Endothelial cell of umbilical vein (primary cell): ENCODE data around the gene HERPUD1. TPM values are rescaled to one million over a fixed set of nuclear protein-coding genes. Genes with fewer than 3 reads are reported as not detected.

Experiments used
- BruUV-seq: library from RNA; stranded (reverse); fragments of 400-500 nt; replicated peaks from 2 replicates; lab custom pipeline; 2021; lab: Mats Ljungman, UMichigan
- CTCF ChIA-PET: fragments of 300-600, 350-600 bp; sonication (Branson Sonifier 250); formaldehyde crosslinking; loops from one replicate; lab custom pipeline; 2021; ENCODE audit warnings: antibody characterized with exemption, inconsistent platforms; lab: Charles Lee
- POLR2A ChIA-PET: fragments of 300-600, 350-600 bp; sonication (Branson Sonifier 250); formaldehyde crosslinking; loops from one replicate; lab custom pipeline; 2021; ENCODE audit warnings: antibody characterized with exemption, inconsistent platforms; lab: Charles Lee
- DNase-seq: peaks from one replicate; pipeline ENCODE4 v3.0.0-alpha.2; 2011; ENCODE audit warnings: low read depth, low spot score
- FAIRE-seq: peaks from 2 replicates; lab custom pipeline; 2011; peaks lifted over from hg19 to GRCh38; lab: Jason Lieb, UNC
- H2AFZ ChIP-seq: 2 replicates; pipeline ENCODE4 v1.6.0; 2012; ENCODE audit warnings: low read depth, low read length, control low read depth, inconsistent platforms
- H3K27ac ChIP-seq: 2 replicates; pipeline ENCODE4 v1.5.1; 2011; ENCODE audit warnings: low read depth, mild to moderate bottlenecking, control low read depth, low read length, moderate library complexity; ENCODE audit not compliant: insufficient read depth
- H3K27me3 ChIP-seq, 2 experiments: 2 replicates each; pipeline versions ENCODE4 v1.6.0 to v1.6.1; 2011; ENCODE audit warnings: low read length in 2 of 2, mixed read lengths in 1 of 2; ENCODE audit not compliant: control insufficient read depth in 2 of 2, insufficient read depth in 2 of 2
- H3K36me3 ChIP-seq, 2 experiments: 2 replicates in 1 of 2; 3 replicates in 1 of 2; pipeline ENCODE4 v1.5.1; 2011; ENCODE audit warnings: low read length in 2 of 2, mild to moderate bottlenecking in 1 of 2, moderate library complexity in 1 of 2; ENCODE audit not compliant: control insufficient read depth in 2 of 2, insufficient read depth in 2 of 2; ENCODE audit errors: extremely low read depth in 1 of 2
- H3K4me1 ChIP-seq: 3 replicates; pipeline ENCODE4 v1.5.1; 2011; ENCODE audit warnings: mild to moderate bottlenecking, low read length; ENCODE audit not compliant: control insufficient read depth, insufficient read depth; ENCODE audit errors: extremely low read depth
- H3K4me2 ChIP-seq: 2 replicates; pipeline ENCODE4 v1.6.1; 2011; ENCODE audit warnings: low read length, control low read depth, mixed read lengths; ENCODE audit not compliant: insufficient read depth
- H3K4me3 ChIP-seq, 3 experiments: fragments of 200-600 bp in 1 of 3; sonication (generic), shearing (Covaris generic) in 1 of 3; replicated peaks in 1 of 3; 2 replicates each; pipeline ENCODE4 v1.5.1; 2011 to 2016; ENCODE audit warnings: control low read depth in 3 of 3, low read length in 3 of 3, mild to moderate bottlenecking in 2 of 3, inconsistent platforms in 1 of 3, low read depth in 1 of 3, moderate library complexity in 1 of 3; ENCODE audit not compliant: insufficient read depth in 1 of 3
- H3K79me2 ChIP-seq: 2 replicates; pipeline ENCODE4 v1.6.0; 2012; ENCODE audit warnings: low read length, inconsistent platforms; ENCODE audit not compliant: control insufficient read depth, insufficient read depth
- H3K9ac ChIP-seq: replicated peaks from 2 replicates; pipeline ENCODE3; 2011; ENCODE audit warnings: low read length, control low read depth; ENCODE audit not compliant: insufficient read depth; ENCODE audit errors: extremely low read depth
- H3K9me1 ChIP-seq: replicated peaks from 3 replicates; pipeline ENCODE4 v1.6.0; 2011; ENCODE audit warnings: mild to moderate bottlenecking, low read length; ENCODE audit not compliant: control insufficient read depth, insufficient read depth; ENCODE audit errors: extremely low read depth
- H3K9me3 ChIP-seq: replicated peaks from 2 replicates; pipeline ENCODE4 v1.5.1; 2012; ENCODE audit warnings: low read length, inconsistent platforms; ENCODE audit not compliant: control insufficient read depth, insufficient read depth
- H4K20me1 ChIP-seq: replicated peaks from 2 replicates; pipeline ENCODE3; 2011; ENCODE audit warnings: mild to moderate bottlenecking, low read length; ENCODE audit not compliant: control insufficient read depth, insufficient read depth; ENCODE audit errors: extremely low read depth
- CTCF ChIP-seq, 2 donors: IDR thresholded peaks; 1 replicate in 1 of 2; 2 replicates in 1 of 2; pipeline ENCODE4 v1.5.1; 2011; ENCODE audit warnings: low read length in 2 of 2, mild to moderate bottlenecking in 2 of 2, moderate library complexity in 2 of 2, control low read depth in 1 of 2, inconsistent platforms in 1 of 2, low read depth in 1 of 2; ENCODE audit not compliant: insufficient read depth in 1 of 2; ENCODE audit errors: extremely low read depth in 1 of 2
- EZH2 ChIP-seq: IDR thresholded peaks from 2 replicates; pipeline ENCODE4 v1.6.1; 2012; ENCODE audit warnings: borderline replicate concordance, low read depth, mild to moderate bottlenecking, moderate library complexity, low read length, inconsistent platforms; ENCODE audit not compliant: severe bottlenecking
- FOS ChIP-seq: IDR thresholded peaks from 2 replicates; pipeline ENCODE4 v1.6.1; 2011; ENCODE audit warnings: mild to moderate bottlenecking, low read length, moderate library complexity, borderline replicate concordance; ENCODE audit not compliant: insufficient read depth
- GATA2 ChIP-seq: IDR thresholded peaks from 2 replicates; pipeline ENCODE4 v1.7.0; 2011; ENCODE audit warnings: low read depth, mild to moderate bottlenecking, moderate library complexity, mixed read lengths, low read length; ENCODE audit not compliant: insufficient read length, insufficient read depth
- JUN ChIP-seq: IDR thresholded peaks from 2 replicates; pipeline ENCODE4 v1.6.1; 2011; ENCODE audit warnings: borderline replicate concordance, low read depth; ENCODE audit not compliant: insufficient read length, insufficient read depth
- MYC ChIP-seq: IDR thresholded peaks from one replicate; pipeline ENCODE4 v1.6.1; 2011; ENCODE audit warnings: mild to moderate bottlenecking, low read depth, low read length
- POLR2A ChIP-seq: IDR thresholded peaks from 2 replicates; pipeline ENCODE4 v1.6.1; 2012; ENCODE audit warnings: low read depth, mild to moderate bottlenecking, control low read depth, low read length
- POLR2AphosphoS5 ChIP-seq: IDR thresholded peaks from 2 replicates; pipeline ENCODE4 v1.6.1; 2012; ENCODE audit warnings: low read depth, mild to moderate bottlenecking, control low read depth, low read length, moderate library complexity; ENCODE audit not compliant: insufficient read depth
- dilution Hi-C: fragments of 300-500 bp; cut with MboI; formaldehyde crosslinking; loops from one replicate; pipeline ENCODE4 v1.15.0; 2019; ENCODE audit warnings: low sequenced_read_pairs; ENCODE audit not compliant: extremely low pct_ligation_motif_present
- intact Hi-C: fragments of 100-400 bp; cut with micrococcal nuclease; formaldehyde crosslinking; loops from one replicate; pipeline ENCODE4 v1.10.0; 2022
- polyA plus RNA-seq, 4 experiments: library from polyadenylated mRNA; depleted of rRNA in 3 of 4; stranded (reverse) in 3 of 4; unstranded in 1 of 4; fragments of >200 nt; gene quantifications; 2 replicates each; pipeline versions ENCODE4 v1.2.1 to v1.2.3, GENCODE V29; 2011 to 2012; ENCODE audit warnings: missing spikeins in 1 of 4
- total RNA-seq: library from RNA; stranded (reverse); gene quantifications from 2 replicates; pipeline ENCODE4 v1.2.3, GENCODE V29; 2021
- TF ChIP-seq, protein P1 (sequence below): IDR thresholded peaks from 2 replicates; pipeline ENCODE4 v1.6.1; 2011; ENCODE audit not compliant: insufficient read depth, insufficient read length

Gene HERPUD1
- total and polyA plus RNA-seq, 2 donors (not counting 3 experiments of a cell fraction or from before 2014, with no cell fraction given): 107 to 109 TPM

GRCh38 chr16:56987692-56988091, 55.8 kb downstream of the HERPUD1 start:
- Histone ChIP-seq H3K4me1 (peaks cover 17% of the 10 kb centered on the region), H3K9me3 (no peaks in the 10 kb centered on the region), H3K9me1 (no peaks in the 10 kb centered on the region), H3K36me3 (no peaks in the 10 kb centered on the region), H4K20me1 (no peaks in the 10 kb centered on the region), H3K27me3 (no peaks in the 10 kb centered on the region), H3K9ac (no peak overlapping the region), H3K27ac (no peak overlapping the region), H3K79me2 (peaks cover 6% of the 10 kb centered on the region), H3K4me3 (no peak overlapping the region), H3K4me2 (no peak overlapping the region), H2AFZ (no peak overlapping the region)
- BruUV-seq: no TSS peak
- FAIRE-seq (no peak), DNase-seq (no peak)
- dilution Hi-C loops: no loop called here
- intact Hi-C loops: no loop called here
- POLR2A ChIA-PET: no interaction called here
- TF ChIP-seq CTCF (IDR thresholded peaks at IDR 0.05; ENCODE audit: extremely low read depth in 1 of 2, insufficient read depth in 1 of 2, low read depth in 1 of 2, low read length in 2 of 2) (no peak), POLR2A (no peak), EZH2 (no peak), GATA2 (no peak), JUN (no peak), POLR2AphosphoS5 (no peak), MYC (no peak), FOS (no peak)
- TF ChIP-seq, protein P1, sequence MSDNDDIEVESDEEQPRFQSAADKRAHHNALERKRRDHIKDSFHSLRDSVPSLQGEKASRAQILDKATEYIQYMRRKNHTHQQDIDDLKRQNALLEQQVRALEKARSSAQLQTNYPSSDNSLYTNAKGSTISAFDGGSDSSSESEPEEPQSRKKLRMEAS: no peak
- CTCF ChIA-PET: interaction anchor here (3.2 kb wide), 2 partner anchors 23 to 58 kb away, joined by 24 to 27 read pairs; no protein-coding TSS in a partner anchor
